Measurements from ENCODE around the gene PKN2.

DNA sequence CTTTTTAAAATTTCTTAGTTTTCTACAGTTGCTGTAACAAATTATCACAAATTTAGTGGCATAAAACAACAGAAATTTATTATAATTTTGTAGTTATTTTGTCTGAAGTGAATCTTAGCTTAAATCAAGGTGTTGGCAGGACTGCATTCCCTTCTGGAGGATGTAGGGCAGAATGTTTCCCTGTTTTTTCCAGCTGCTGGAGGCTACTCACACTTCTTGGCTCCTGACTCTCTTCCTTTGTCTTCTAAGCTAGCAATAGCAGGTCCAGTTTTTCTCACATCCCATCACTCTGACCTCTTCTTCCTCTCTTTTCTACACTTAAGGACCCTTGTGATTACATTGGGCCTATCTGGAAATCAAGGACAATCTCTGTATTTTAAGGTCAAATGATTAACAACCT is 84.1 kb downstream of the PKN2 start:
- TF ChIP-seq, protein P1, sequence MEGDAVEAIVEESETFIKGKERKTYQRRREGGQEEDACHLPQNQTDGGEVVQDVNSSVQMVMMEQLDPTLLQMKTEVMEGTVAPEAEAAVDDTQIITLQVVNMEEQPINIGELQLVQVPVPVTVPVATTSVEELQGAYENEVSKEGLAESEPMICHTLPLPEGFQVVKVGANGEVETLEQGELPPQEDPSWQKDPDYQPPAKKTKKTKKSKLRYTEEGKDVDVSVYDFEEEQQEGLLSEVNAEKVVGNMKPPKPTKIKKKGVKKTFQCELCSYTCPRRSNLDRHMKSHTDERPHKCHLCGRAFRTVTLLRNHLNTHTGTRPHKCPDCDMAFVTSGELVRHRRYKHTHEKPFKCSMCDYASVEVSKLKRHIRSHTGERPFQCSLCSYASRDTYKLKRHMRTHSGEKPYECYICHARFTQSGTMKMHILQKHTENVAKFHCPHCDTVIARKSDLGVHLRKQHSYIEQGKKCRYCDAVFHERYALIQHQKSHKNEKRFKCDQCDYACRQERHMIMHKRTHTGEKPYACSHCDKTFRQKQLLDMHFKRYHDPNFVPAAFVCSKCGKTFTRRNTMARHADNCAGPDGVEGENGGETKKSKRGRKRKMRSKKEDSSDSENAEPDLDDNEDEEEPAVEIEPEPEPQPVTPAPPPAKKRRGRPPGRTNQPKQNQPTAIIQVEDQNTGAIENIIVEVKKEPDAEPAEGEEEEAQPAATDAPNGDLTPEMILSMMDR (conservative IDR thresholded peaks at IDR 0.05; ENCODE audit: low read depth, low read length), result no peak
- no peak for TF ChIP-seq POLR2A (IDR thresholded peaks at IDR 0.05; ENCODE audit: low read depth, low read length)
- no peak for TF ChIP-seq RAD21 (IDR thresholded peaks at IDR 0.05; ENCODE audit: low read length)
- no peak for TF ChIP-seq MAZ (IDR thresholded peaks at IDR 0.05; ENCODE audit: borderline replicate concordance, low read depth, low read length)
- TF ChIP-seq SMC3 (IDR thresholded peaks at IDR 0.05; ENCODE audit: low read depth, low read length), result no peak
- no peak for TF ChIP-seq NFE2L2 (IDR thresholded peaks at IDR 0.05; ENCODE audit: low read depth, low read length)
- TF ChIP-seq, protein P2, sequence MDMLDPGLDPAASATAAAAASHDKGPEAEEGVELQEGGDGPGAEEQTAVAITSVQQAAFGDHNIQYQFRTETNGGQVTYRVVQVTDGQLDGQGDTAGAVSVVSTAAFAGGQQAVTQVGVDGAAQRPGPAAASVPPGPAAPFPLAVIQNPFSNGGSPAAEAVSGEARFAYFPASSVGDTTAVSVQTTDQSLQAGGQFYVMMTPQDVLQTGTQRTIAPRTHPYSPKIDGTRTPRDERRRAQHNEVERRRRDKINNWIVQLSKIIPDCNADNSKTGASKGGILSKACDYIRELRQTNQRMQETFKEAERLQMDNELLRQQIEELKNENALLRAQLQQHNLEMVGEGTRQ (IDR thresholded peaks at IDR 0.05; ENCODE audit: low read depth, low read length), result no peak
- TF ChIP-seq CHD1 (IDR thresholded peaks at IDR 0.05; ENCODE audit: low read depth, low read length), result no peak
- TF ChIP-seq ELK1 (IDR thresholded peaks at IDR 0.05; ENCODE audit: borderline replicate concordance, low read depth, low read length), result no peak
- no peak for TF ChIP-seq CEBPB (IDR thresholded peaks at IDR 0.05; ENCODE audit: low read depth, low read length)
- TF ChIP-seq MAFK (IDR thresholded peaks at IDR 0.05; ENCODE audit: low read depth, low read length), result no peak
- no peak for TF ChIP-seq FOS (IDR thresholded peaks at IDR 0.05; ENCODE audit: low read depth, low read length)
